ENCODE results near the gene MEI4.

- no peak for TF ChIP-seq POLR2A (IDR thresholded peaks at IDR 0.05)
- no peak for TF ChIP-seq CTCF (IDR thresholded peaks at IDR 0.05)
- TF ChIP-seq POLR2AphosphoS5 (IDR thresholded peaks at IDR 0.05; ENCODE audit: insufficient read depth in 1 of 2, low read depth in 1 of 2) = no peak
These were observed 186.5 kb downstream of the MEI4 start for GRCh38 chr6:77839292-77839691.
